Lower leg skin (tissue), 3 donors: ENCODE data around the gene EPC2.

ENCODE experiments used
- CTCF ChIP-seq, 3 donors: fragments of 450-650 bp; IDR thresholded peaks; one replicate each; pipeline ENCODE4 v1.5.1; 2016; ENCODE audit warnings: antibody characterized with exemption in 3 of 3, mild to moderate bottlenecking in 3 of 3, moderate library complexity in 2 of 3
- POLR2A ChIP-seq, 2 donors: fragments of 450-650 bp; IDR thresholded peaks; one replicate each; pipeline ENCODE4 v1.6.1; 2016 to 2017; ENCODE audit warnings: antibody characterized with exemption in 2 of 2, mild to moderate bottlenecking in 1 of 2, moderate library complexity in 1 of 2

GRCh38 chr2:148756292-148756975 lies 111.9 kb downstream of the EPC2 start:
- TF ChIP-seq CTCF (IDR thresholded peaks at IDR 0.05) = no peak
- no peak for TF ChIP-seq POLR2A (IDR thresholded peaks at IDR 0.05)
